HCT116 (cell line): ENCODE results near the gene IRF8.

Experiments
- CEBPB ChIP-seq: IDR thresholded peaks from 2 replicates; pipeline ENCODE4 v1.6.1; 2012; ENCODE audit warnings: low read depth
- CTCF ChIP-seq, 3 experiments: fragments of 200-600 bp in 1 of 3; sonication (generic) in 1 of 3; IDR thresholded peaks in 2 of 3; conservative IDR thresholded peaks in 1 of 3; 2 replicates each; pipeline ENCODE4 v1.5.1; 2012 to 2017; ENCODE audit warnings: low read depth in 2 of 3, low read length in 2 of 3, antibody characterized with exemption in 1 of 3, borderline replicate concordance in 1 of 3, control low read depth in 1 of 3, mild to moderate bottlenecking in 1 of 3, mixed read lengths in 1 of 3, mixed run types in 1 of 3, moderate library complexity in 1 of 3; ENCODE audit not compliant: insufficient read depth in 1 of 3
- EZH2 ChIP-seq: fragments of 200-600 bp; sonication (generic); IDR thresholded peaks from 2 replicates; pipeline ENCODE4 v1.6.1; 2017; ENCODE audit warnings: antibody characterized with exemption, mixed run types
- POLR2A ChIP-seq: IDR thresholded peaks from 2 replicates; pipeline ENCODE4 v1.7.0; 2011; ENCODE audit warnings: borderline replicate concordance; ENCODE audit not compliant: insufficient read depth, insufficient read length; ENCODE audit errors: extremely low read depth
- POLR2AphosphoS5 ChIP-seq: IDR thresholded peaks from 2 replicates; pipeline ENCODE4 v1.6.1; 2011; ENCODE audit warnings: mild to moderate bottlenecking, low read depth, low read length, moderate library complexity
- RAD21 ChIP-seq: IDR thresholded peaks from 2 replicates; pipeline ENCODE4 v1.6.1; 2012; ENCODE audit warnings: low read depth, mild to moderate bottlenecking
- REST ChIP-seq: IDR thresholded peaks from 2 replicates; pipeline ENCODE4 v1.6.1; 2012; ENCODE audit warnings: low read depth
- SP1 ChIP-seq: IDR thresholded peaks from 2 replicates; pipeline ENCODE4 v1.6.1; 2012; ENCODE audit warnings: low read depth
- ZNF274 ChIP-seq: fragments of 200-500 bp; sonication (Bioruptor generic); IDR thresholded peaks from 2 replicates; pipeline ENCODE4 v1.6.1; 2014; ENCODE audit warnings: mild to moderate bottlenecking, low read depth, low read length, inconsistent platforms

- no peak for TF ChIP-seq RAD21
- TF ChIP-seq CTCF (IDR thresholded peaks at IDR 0.05 in 2 of 3, conservative IDR thresholded peaks at IDR 0.05 in 1 of 3; ENCODE audit: borderline replicate concordance in 1 of 3, insufficient read depth in 1 of 3, low read depth in 2 of 3, low read length in 2 of 3), result no peak
- TF ChIP-seq ZNF274, result no peak
- TF ChIP-seq CEBPB, result no peak
- no peak for TF ChIP-seq POLR2A
- no peak for TF ChIP-seq SP1
- no peak for TF ChIP-seq EZH2
- no peak for TF ChIP-seq POLR2AphosphoS5
- no peak for TF ChIP-seq REST
These were observed 14.9 kb downstream of the IRF8 start for GRCh38 chr16:85913688-85914422.
